PFSK-1 (cell line): ENCODE data around the gene GLRX.

Experiments
- FOXP2 ChIP-seq: optimal IDR thresholded peaks from 2 replicates; pipeline ENCODE3; 2011; ENCODE audit warnings: borderline replicate concordance, control low read depth, inconsistent platforms; ENCODE audit not compliant: insufficient read depth; ENCODE audit errors: extremely low read length, extremely low read depth
- POLR2AphosphoS5 ChIP-seq: IDR thresholded peaks from 2 replicates; pipeline ENCODE4 v1.6.1; 2012; ENCODE audit warnings: low read depth, mild to moderate bottlenecking, control low read depth, low read length, moderate library complexity
- SIN3A ChIP-seq: IDR thresholded peaks from 2 replicates; pipeline ENCODE4 v1.6.1; 2012; ENCODE audit warnings: mild to moderate bottlenecking, low read length, moderate library complexity, borderline replicate concordance; ENCODE audit not compliant: insufficient read depth
- TAF1 ChIP-seq: IDR thresholded peaks from 2 replicates; pipeline ENCODE4 v1.6.1; 2012; ENCODE audit warnings: low read length, control low read depth, borderline replicate concordance; ENCODE audit not compliant: insufficient read depth
- TF ChIP-seq, protein P1 (sequence below), 2 experiments: IDR thresholded peaks; 2 replicates each; pipeline versions ENCODE4 v1.6.1 to v1.8.0; 2011 to 2012; ENCODE audit warnings: low read depth in 2 of 2, low read length in 2 of 2, control low read depth in 1 of 2, inconsistent platforms in 1 of 2, mild to moderate bottlenecking in 1 of 2, moderate library complexity in 1 of 2; ENCODE audit not compliant: insufficient read depth in 1 of 2

The GLRX gene

DNA sequence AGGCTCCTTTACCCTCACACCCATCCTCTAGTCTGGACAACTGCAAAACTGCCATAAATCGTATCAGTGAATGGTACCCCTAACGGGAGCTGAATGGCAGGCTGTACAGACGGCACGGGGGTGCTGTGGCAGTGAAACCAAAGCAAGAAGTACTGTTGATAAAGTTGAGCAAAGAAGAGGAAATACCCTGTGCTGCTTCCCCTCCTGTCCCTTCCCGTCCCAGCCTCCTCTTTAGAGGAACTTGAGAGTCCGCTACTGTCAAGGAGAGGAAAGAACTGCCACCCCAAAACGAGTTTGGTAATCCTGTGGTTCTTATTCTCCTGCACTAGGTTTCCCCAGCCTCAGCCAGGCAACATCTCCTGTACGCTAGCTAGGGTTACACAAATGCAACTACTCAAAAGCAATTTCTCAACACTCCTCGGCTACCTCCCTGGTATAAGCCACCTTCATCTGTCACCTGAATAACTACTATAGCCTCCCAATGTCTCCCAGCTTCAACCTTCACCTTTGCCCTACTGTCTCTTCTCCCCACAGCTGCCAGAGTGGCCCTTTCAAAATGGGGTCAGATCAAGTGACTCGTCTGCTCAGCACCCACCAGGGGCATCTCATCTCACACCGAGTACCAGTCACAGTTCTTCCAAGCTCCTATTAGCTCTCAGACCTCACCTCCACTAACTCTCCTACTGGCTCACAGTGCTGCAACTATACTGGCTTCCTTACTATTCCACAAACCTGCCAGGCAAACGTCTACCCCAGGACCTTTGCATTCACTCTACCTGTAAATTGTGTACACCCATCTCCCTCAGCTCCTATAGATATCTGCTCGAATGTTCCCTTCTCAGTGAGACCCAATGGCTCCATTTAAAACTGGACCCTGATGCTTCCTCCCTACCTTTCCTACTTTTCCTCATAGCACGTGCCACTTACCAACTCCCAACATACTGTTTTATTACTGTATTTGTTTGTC, 4.1 kb downstream of the GLRX start:
- TF ChIP-seq SIN3A (no peak), POLR2AphosphoS5 (no peak), FOXP2 (no peak), TAF1 (no peak)
- TF ChIP-seq, protein P1, sequence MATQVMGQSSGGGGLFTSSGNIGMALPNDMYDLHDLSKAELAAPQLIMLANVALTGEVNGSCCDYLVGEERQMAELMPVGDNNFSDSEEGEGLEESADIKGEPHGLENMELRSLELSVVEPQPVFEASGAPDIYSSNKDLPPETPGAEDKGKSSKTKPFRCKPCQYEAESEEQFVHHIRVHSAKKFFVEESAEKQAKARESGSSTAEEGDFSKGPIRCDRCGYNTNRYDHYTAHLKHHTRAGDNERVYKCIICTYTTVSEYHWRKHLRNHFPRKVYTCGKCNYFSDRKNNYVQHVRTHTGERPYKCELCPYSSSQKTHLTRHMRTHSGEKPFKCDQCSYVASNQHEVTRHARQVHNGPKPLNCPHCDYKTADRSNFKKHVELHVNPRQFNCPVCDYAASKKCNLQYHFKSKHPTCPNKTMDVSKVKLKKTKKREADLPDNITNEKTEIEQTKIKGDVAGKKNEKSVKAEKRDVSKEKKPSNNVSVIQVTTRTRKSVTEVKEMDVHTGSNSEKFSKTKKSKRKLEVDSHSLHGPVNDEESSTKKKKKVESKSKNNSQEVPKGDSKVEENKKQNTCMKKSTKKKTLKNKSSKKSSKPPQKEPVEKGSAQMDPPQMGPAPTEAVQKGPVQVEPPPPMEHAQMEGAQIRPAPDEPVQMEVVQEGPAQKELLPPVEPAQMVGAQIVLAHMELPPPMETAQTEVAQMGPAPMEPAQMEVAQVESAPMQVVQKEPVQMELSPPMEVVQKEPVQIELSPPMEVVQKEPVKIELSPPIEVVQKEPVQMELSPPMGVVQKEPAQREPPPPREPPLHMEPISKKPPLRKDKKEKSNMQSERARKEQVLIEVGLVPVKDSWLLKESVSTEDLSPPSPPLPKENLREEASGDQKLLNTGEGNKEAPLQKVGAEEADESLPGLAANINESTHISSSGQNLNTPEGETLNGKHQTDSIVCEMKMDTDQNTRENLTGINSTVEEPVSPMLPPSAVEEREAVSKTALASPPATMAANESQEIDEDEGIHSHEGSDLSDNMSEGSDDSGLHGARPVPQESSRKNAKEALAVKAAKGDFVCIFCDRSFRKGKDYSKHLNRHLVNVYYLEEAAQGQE (IDR thresholded peaks at IDR 0.05; ENCODE audit: insufficient read depth in 1 of 2, low read depth in 2 of 2, low read length in 2 of 2): no peak

GRCh38 chr5:95817430-95817829, 5.1 kb downstream of the GLRX start:
- no peak for TF ChIP-seq SIN3A
- no peak for TF ChIP-seq FOXP2
- TF ChIP-seq TAF1: no peak
- TF ChIP-seq, protein P1 (IDR thresholded peaks at IDR 0.05; ENCODE audit: insufficient read depth in 1 of 2, low read depth in 2 of 2, low read length in 2 of 2): no peak
- TF ChIP-seq POLR2AphosphoS5: no peak

DNA sequence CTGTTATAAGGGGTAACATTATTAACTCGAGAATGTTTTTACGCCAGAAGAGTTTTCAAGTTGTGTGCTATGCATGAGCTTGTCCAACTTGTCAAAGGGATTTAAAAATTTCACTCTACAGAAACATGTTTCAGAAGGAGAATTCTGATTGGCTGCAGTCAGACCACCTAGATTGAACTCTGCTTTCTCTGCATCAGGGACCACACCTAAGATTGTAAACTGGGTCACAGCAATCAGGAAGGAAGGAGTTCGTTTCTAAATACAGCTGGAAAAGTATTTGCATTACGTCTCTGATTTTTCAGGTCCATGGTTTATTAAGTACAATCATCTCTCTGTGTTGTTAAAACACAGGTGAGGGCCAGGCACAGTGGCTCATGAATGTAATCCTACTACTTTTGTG, 5.8 kb downstream of the GLRX start:
- no peak for TF ChIP-seq POLR2AphosphoS5
- no peak for TF ChIP-seq FOXP2
- TF ChIP-seq SIN3A: no peak
- TF ChIP-seq, protein P1 (IDR thresholded peaks at IDR 0.05; ENCODE audit: insufficient read depth in 1 of 2, low read depth in 2 of 2, low read length in 2 of 2): no peak
- no peak for TF ChIP-seq TAF1

- TF ChIP-seq POLR2AphosphoS5 (no peak), FOXP2 (no peak), TAF1 (no peak)
- TF ChIP-seq, protein P1 (IDR thresholded peaks at IDR 0.05; ENCODE audit: insufficient read depth in 1 of 2, low read depth in 2 of 2, low read length in 2 of 2): no peak
Observed at GRCh38 chr5:95816341-95816740, 6.2 kb downstream of the GLRX start.
